Stimulated activated CD4-positive, alpha-beta T cell treated with anti-CD3 and anti-CD28 coated beads, Interleukin-12 subunit alpha, Interleukin-12 subunit beta, amount 100 ng/mL, for 24 hours (primary cell): Measurements from ENCODE around the gene MICU1.

Experiments
- DNase-seq, 2 experiments: peaks; one replicate each; pipeline ENCODE4 v3.0.0-alpha.2; 2020; ENCODE audit warnings: low read depth in 2 of 2

MICU1 gene

DNA sequence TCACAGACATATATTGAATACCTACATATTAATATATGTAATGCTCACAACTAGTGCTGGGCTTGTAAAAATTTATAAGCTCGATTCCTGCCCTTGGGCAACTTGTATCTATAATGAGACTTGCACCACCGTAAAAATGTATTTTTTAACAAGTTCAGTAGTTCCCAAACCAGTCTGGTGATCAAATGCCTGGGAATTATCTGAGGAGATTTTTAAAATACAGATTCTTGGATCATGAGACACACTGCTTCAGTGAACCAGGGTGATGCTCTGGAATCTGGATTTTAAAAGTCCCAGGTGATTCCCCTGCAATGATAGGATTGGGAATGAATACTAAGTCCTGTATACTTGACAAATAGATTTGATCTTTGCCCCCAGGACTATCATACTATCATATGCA, 4.3 kb upstream of the MICU1 start:
- DNase-seq, result no peak

GRCh38 chr10:72626444-72626754, 520 bp upstream of the MICU1 start:
- DNase-seq, result no peak

DNA sequence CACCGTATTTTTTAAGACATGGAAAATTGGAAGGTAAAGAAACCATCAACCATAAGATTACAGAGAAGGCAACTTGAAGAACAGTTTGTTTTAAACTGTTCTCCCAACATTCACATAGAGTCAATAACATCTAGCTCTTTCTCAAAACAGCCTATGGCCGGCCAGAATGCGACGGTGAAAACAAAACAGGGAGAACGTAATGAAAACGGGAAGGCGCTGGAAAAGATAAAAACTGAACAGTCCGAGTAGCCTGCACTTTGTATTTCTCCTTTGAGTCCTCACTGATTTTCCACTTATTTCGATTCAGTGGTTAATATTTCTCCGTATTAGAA, 637 bp downstream of the MICU1 start:
- no peak for DNase-seq

DNA sequence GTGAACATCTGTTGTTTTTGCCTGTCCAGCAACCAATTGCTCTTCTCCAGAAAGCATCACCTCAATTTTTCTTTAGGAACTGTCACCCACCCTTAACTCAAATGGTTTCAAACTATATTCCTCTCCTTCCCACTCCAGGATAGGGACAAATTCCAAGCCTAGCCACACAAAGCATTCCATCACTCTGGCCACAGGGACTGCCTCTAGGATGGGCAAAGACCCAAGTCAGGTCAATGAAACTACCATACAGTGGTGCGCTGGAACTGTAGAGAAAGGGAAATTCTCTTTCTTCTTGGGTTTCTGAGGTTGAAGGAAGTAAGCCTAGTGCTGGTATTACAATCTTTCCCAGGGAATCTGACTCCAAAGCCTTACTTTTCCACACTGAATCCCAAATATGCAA, 3.6 kb downstream of the MICU1 start:
- DNase-seq, result no peak

GRCh38 chr10:72616716-72617115, 9.2 kb downstream of the MICU1 start:
- DNase-seq, result no peak

DNA sequence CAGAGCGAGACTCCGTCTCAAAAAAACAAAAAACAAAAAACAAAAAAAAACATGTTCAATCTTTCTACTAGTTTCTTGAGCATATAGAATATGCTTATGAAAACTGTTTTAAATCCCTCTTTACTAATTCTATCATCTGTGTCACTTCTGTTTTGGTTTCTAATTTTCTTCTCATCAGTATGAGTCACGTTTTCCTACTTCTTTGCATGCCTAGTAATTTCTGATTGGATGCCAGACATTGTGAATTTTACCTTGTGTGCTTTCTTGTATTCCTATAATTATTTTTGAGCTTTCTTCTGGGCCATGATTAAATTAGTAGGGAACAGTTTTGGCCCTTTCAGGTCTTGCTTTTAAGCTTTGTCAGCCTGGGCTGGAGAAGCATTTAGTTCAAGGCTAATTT, 9.9 kb downstream of the MICU1 start:
- DNase-seq, result no peak

- DNase-seq, result no peak
Observed at GRCh38 chr10:72612203-72612826, 13.6 kb downstream of the MICU1 start.

DNA sequence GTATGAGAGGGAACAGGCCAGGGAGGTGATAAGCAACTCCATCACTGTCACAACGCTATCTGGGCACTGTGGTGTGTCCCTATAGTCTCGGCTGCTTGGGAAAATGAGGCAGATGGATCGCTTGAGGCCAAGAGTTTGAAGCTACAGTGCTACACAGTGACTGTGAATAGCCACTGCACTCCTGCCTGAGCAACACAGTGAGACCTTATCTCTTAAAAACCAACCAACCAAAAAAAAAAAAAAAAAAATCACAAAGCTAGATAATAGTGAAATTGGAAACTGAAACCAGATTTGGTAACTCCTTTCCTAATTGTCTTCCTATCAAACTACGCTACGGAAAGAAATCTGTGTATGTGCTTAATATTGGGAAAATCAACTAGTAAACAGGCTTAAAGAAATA, 14.1 kb downstream of the MICU1 start:
- DNase-seq, result no peak

DNA sequence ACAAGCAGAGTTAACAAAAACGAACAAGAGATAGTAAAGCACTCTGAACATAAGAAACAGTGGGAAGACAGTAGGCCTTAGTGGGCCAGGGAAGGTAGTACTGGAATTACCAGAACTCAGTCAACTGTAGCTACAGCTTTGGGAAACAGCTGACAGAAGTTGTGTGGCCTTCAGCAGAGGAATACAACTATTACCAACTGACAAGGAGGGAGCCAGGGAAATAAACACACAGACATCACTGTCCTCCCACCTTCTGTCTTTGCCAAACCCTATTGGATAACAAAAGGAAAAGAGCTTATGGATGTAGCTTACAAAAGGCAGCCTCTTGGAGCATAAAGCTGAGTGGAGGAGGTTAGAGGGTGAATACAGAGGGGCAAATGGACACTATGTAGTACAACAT, 15.4 kb downstream of the MICU1 start:
- DNase-seq, result no peak

DNA sequence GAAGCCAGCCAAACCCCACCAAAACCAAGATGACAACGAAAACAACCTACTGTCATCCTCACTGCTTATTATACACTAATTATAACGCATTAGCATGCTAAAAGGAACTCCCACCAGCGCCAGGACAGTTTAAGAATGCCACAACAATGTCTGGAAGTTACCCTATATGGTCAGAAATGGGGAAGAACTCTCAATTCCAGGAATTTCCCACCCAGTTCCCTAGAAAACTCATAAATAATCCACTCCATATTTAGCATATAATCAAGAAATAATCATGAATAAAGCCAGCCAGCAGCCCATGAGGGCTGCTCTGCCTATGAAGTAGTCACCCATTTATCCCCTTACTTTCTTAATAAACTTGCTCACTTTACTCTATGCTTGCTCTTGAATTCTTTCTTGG, 20.8 kb downstream of the MICU1 start:
- no peak for DNase-seq

DNA sequence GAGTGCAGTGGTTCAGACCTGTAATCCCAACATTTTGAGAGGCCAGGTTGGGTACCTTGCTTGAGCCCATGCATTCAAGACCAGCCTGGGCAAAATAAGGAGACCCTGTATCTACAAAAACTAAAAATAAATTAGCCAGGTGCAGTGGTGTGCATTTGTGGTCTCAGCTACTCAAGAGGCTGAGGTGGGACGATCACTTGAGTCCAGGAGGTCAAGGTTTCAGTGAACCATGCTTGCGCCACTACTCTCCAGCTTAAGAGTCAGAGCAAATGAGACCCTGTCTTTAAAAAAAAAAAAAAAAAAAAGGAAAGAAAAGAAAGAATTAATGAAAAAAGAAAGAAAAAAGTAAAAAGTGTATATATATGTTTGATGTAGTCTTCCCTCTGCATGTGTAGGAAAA, 24.7 kb downstream of the MICU1 start:
- no peak for DNase-seq

DNA sequence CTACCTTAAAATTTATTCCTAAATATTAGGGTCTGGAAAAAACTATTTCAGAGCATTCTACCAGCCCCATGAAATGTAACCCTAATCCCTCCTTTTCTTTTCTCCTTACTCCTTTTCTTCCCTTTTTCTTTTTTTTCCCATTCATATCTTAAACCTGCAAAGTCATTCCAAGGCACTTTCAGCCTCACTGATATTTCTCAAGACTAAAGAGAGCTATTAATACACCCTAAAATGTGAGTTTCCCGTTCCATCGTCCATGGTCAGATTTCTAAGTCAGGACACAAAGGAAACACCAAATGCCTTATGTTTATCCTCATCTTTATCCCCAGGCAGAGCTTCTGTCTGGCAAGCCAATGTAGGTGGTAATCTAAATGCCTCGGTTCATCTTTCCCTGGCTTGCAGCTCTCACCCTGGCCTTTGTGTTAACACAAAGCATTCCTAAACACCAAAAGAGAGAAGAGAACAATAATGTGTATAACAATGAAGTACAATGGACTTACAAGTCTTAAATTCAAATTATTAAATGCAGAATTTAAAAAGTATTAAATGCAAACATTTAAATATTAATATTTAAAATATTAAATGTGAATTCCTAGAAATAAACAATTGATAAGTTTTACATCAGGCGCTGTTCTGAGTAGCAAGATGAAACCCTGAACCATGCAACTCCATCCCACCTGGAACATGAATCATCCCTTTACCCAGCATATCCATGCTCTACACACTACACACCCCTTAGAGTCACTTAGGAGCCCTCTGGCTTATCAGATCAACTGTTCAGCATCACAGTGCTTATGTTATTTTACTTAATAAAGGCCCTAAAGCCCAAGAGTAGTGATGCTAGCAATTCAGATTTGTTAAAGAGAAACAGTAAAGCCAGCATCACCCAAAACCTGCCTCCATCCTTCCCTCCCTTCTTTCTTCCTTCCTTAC, 26.8 kb downstream of the MICU1 start:
- DNase-seq, result no peak

DNA sequence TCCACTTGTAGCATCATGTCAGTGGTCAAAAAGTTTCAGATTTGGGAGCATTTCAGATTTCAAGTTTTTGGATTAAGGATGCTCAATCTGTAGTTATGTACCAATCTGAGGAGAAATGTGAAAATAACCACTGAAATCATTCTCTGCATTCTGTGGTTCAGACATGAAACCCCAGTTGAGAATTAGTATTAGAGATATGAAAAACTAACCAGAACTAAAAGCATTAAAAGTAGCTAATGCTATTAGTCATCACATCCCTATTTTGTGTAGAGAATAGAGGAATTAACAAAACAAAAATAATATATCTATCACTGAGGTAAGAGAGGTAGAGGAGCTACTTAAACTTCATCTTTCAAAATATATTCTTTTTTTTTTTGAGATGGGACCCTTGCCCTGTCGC, 28.0 kb downstream of the MICU1 start:
- no peak for DNase-seq

GRCh38 chr10:72595436-72595835, 30.4 kb downstream of the MICU1 start:
- DNase-seq, result no peak

DNA sequence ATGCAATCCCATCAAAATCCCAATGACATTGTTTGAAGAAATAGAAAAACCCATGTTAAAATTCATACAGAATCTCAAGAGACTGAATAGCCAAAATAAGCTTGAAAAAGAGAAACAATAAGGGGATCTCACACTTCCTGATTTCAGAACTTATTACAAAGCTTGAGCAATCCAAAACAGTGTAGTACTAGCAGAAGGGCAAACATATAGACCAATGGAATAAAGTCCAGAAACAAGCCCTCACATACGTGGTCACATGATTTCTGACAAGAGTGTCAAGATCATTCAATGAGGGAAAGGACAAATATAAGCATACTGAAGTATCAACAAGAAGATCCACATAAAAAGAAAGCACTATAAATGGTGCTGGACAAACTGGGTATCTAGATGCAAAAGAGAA, 31.9 kb downstream of the MICU1 start:
- no peak for DNase-seq

- DNase-seq, result no peak
Observed at GRCh38 chr10:72588266-72588665, 37.6 kb downstream of the MICU1 start.

DNA sequence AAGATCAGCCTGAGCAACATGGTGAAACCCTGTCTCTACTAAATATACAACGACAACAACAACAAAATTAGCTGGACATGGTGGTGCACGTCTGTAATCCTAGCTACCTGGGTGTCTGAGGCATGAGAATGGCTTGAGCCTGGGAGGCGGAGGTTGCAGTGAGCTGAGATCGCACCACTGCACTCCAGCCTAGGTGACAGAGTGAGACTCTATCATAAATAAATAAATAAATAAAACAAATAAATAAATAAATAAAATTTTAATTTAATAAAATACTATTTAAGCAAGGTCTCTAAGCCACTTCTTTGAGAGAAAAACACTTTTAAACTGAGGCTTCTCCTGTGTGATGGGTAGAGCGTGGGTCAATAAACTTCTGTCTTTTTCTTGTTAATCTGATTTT, 38.3 kb downstream of the MICU1 start:
- no peak for DNase-seq

DNA sequence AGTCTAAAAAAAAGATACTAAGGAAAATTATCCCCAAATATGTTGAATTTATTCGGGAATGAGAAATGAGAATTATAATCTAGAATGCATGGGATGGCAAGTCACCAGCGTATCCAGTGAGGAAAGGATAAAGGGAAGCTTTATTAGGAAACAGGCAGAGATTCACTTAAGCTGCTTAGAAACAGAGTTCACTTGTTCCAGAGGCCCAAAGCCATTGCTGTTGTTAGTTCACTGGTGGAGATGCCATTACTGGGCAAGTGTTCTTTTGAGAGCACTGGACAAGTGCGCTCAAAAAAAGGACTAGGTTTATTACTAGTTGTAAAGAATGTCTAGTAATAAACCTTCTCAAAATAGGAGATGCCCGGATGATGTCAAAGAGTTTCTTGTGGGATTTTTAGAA, 51.2 kb downstream of the MICU1 start:
- DNase-seq, result no peak

- DNase-seq, result no peak
Observed at GRCh38 chr10:72573079-72573478, 52.8 kb downstream of the MICU1 start.

- DNase-seq, result no peak
Observed at GRCh38 chr10:72567889-72568640, 57.8 kb downstream of the MICU1 start.

- DNase-seq, result no peak
Observed at GRCh38 chr10:72567421-72567820, 58.5 kb downstream of the MICU1 start.

- peak in 1 of 2 experiments; percentile 12 for DNase-seq
Observed at GRCh38 chr10:72564596-72564995, 61.3 kb downstream of the MICU1 start.

DNA sequence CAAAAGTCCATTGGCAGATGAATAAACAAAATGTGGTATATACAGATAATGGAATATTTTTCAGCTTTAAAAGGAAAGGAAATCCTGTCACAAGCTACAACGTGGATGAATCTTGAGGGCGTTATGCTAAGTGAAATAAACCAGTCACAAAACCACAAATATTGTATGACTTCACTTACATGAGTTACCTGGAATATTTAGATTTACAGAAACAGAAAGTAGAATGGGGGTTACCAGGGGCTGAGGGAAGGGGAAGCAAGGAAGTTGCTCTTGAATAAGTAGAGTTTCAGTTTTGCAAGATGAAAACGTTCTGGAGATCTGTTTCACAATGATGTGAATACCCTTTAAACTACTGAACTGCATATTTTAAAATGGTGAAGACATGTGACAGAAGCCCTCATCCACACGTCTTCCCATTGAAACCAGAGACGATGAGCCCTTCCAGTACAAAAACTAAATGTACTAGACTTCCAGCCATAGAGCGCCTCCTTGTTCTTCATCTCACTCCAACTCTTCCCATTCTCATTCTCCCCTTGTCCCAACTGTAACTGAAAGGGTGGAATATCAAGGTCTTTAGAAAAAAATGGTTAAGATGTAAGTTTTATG, 62.4 kb downstream of the MICU1 start:
- DNase-seq, result no peak
